ENCODE data around the gene KLF16. TPM values are rescaled to one million over a fixed set of nuclear protein-coding genes. Genes with fewer than 3 reads are reported as not detected.

KLF16 gene
- total and polyA plus RNA-seq, 9 of the 15 experiments (the other 6 are each of a cell fraction or from before 2014, with no cell fraction given), result 0.04 to 60.4 (median 6.8) TPM

DNA sequence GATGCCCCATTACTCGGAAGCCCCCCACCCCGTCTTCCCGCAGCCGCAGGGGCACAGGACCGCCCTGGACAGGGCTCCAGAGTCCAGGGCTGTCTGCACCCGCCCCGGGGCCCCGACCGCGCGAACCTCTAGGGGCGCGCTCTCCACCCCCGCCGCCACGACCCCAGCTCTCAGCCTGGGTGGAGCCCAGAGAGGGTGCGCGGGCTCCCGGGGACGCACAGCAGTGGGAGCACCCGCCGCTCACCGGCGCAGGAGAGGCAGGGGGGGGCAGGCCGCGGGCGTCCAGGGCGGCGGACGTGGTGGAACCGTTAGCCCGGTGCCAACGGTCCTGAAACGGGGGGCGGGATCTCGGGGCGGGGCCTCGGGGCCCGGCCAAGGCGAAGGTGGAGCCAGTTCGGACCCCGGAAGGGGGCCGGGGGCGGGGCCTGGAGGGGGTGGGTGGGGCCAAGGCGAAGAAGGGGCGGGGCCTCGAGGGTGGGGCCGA, 51.4 kb downstream of the KLF16 start, which contains the start of gene ATP8B3 (continued):
- TF ChIP-seq COPS2 (conservative IDR thresholded peaks at IDR 0.05) (no peak), RB1 (IDR thresholded peaks at IDR 0.05; ENCODE audit: low read depth) (peak; percentile 77; the same call in 1 of the 2 replicates), ZNF780A (CRISPR knock-in tag; IDR thresholded peaks at IDR 0.05) (no peak), ZNF644 (tag; IDR thresholded peaks at IDR 0.05; ENCODE audit: low read depth) (no peak), MYC (IDR thresholded peaks at IDR 0.05; ENCODE audit: low read depth, low read length) (no peak), MYC (CRISPR knock-in tag; IDR thresholded peaks at IDR 0.05; ENCODE audit: borderline replicate concordance, low read depth) (no peak), ZNF77 (CRISPR knock-in tag; IDR thresholded peaks at IDR 0.05) (no peak), ZZZ3 (IDR thresholded peaks at IDR 0.05) (no peak), ZNF830 (CRISPR knock-in tag; IDR thresholded peaks at IDR 0.05) (no peak), WHSC1 (IDR thresholded peaks at IDR 0.05; ENCODE audit: low read length) (no peak), HNRNPUL1 (IDR thresholded peaks at IDR 0.05; ENCODE audit: low read length) (no peak), TARDBP (IDR thresholded peaks at IDR 0.05) (no peak), HNRNPLL (IDR thresholded peaks at IDR 0.05; ENCODE audit: low read depth, low read length, poor library complexity, severe bottlenecking) (no peak), HDAC8 (tag; IDR thresholded peaks at IDR 0.05) (no peak), TAL1 (IDR thresholded peaks at IDR 0.05) (no peak), MED1 (CRISPR knock-in tag; IDR thresholded peaks at IDR 0.05; ENCODE audit: borderline replicate concordance) (no peak), RCOR1 (IDR thresholded peaks at IDR 0.05; ENCODE audit: borderline replicate concordance in 1 of 2, low read depth in 2 of 2, low read length in 2 of 2) (peak in 1 of 2 experiments; percentile 81; a peak in 3 of 4 replicates)
- TF ChIP-seq, protein P1, sequence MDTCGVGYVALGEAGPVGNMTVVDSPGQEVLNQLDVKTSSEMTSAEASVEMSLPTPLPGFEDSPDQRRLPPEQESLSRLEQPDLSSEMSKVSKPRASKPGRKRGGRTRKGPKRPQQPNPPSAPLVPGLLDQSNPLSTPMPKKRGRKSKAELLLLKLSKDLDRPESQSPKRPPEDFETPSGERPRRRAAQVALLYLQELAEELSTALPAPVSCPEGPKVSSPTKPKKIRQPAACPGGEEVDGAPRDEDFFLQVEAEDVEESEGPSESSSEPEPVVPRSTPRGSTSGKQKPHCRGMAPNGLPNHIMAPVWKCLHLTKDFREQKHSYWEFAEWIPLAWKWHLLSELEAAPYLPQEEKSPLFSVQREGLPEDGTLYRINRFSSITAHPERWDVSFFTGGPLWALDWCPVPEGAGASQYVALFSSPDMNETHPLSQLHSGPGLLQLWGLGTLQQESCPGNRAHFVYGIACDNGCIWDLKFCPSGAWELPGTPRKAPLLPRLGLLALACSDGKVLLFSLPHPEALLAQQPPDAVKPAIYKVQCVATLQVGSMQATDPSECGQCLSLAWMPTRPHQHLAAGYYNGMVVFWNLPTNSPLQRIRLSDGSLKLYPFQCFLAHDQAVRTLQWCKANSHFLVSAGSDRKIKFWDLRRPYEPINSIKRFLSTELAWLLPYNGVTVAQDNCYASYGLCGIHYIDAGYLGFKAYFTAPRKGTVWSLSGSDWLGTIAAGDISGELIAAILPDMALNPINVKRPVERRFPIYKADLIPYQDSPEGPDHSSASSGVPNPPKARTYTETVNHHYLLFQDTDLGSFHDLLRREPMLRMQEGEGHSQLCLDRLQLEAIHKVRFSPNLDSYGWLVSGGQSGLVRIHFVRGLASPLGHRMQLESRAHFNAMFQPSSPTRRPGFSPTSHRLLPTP (IDR thresholded peaks at IDR 0.05; ENCODE audit: borderline replicate concordance, extremely low read depth, insufficient read length), result no peak
- TF ChIP-seq, protein P2, sequence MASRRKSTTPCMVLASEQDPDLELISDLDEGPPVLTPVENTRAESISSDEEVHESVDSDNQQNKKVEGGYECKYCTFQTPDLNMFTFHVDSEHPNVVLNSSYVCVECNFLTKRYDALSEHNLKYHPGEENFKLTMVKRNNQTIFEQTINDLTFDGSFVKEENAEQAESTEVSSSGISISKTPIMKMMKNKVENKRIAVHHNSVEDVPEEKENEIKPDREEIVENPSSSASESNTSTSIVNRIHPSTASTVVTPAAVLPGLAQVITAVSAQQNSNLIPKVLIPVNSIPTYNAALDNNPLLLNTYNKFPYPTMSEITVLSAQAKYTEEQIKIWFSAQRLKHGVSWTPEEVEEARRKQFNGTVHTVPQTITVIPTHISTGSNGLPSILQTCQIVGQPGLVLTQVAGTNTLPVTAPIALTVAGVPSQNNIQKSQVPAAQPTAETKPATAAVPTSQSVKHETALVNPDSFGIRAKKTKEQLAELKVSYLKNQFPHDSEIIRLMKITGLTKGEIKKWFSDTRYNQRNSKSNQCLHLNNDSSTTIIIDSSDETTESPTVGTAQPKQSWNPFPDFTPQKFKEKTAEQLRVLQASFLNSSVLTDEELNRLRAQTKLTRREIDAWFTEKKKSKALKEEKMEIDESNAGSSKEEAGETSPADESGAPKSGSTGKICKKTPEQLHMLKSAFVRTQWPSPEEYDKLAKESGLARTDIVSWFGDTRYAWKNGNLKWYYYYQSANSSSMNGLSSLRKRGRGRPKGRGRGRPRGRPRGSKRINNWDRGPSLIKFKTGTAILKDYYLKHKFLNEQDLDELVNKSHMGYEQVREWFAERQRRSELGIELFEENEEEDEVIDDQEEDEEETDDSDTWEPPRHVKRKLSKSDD (conservative IDR thresholded peaks at IDR 0.05; ENCODE audit: low read length), result no peak
- TF ChIP-seq, protein P3, sequence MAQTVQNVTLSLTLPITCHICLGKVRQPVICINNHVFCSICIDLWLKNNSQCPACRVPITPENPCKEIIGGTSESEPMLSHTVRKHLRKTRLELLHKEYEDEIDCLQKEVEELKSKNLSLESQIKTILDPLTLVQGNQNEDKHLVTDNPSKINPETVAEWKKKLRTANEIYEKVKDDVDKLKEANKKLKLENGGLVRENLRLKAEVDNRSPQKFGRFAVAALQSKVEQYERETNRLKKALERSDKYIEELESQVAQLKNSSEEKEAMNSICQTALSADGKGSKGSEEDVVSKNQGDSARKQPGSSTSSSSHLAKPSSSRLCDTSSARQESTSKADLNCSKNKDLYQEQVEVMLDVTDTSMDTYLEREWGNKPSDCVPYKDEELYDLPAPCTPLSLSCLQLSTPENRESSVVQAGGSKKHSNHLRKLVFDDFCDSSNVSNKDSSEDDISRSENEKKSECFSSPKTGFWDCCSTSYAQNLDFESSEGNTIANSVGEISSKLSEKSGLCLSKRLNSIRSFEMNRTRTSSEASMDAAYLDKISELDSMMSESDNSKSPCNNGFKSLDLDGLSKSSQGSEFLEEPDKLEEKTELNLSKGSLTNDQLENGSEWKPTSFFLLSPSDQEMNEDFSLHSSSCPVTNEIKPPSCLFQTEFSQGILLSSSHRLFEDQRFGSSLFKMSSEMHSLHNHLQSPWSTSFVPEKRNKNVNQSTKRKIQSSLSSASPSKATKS (CRISPR knock-in tag; IDR thresholded peaks at IDR 0.05), result no peak
- TF ChIP-seq, protein P4, sequence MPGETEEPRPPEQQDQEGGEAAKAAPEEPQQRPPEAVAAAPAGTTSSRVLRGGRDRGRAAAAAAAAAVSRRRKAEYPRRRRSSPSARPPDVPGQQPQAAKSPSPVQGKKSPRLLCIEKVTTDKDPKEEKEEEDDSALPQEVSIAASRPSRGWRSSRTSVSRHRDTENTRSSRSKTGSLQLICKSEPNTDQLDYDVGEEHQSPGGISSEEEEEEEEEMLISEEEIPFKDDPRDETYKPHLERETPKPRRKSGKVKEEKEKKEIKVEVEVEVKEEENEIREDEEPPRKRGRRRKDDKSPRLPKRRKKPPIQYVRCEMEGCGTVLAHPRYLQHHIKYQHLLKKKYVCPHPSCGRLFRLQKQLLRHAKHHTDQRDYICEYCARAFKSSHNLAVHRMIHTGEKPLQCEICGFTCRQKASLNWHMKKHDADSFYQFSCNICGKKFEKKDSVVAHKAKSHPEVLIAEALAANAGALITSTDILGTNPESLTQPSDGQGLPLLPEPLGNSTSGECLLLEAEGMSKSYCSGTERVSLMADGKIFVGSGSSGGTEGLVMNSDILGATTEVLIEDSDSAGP (CRISPR knock-in tag; IDR thresholded peaks at IDR 0.05), result no peak
